WI38 (cell line): Measurements from ENCODE around the gene UTF1.

Experiments
- H3K4me3 ChIP-seq: 2 replicates; pipeline ENCODE4 v1.5.1; 2011; ENCODE audit warnings: low read depth, mild to moderate bottlenecking, control low read depth, low read length
- TF ChIP-seq, protein P1 (sequence below): IDR thresholded peaks from 2 replicates; pipeline ENCODE4 v1.5.1; 2012; ENCODE audit warnings: low read depth, mild to moderate bottlenecking, control low read depth, low read length

The UTF1 gene

DNA sequence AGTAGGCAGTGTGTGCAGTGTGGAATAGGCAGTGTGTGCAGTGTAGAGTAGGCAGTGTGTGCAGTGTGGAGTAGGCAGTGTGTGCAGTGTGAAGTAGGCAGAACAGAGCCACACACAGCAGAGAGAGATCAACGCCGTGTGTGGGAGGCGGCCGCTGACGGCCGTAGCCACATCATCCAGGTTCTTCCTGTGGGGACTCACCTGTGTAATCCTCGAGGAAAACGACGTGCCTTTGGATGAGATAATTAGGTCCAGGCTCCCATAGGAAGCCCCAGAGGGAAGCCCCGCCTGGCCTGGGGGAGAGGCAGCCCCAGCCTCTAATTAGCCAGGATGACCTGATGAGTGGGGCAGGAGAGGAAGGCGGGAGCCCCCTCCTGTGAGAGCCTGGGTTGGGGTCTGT lies 44.6 kb upstream of the UTF1 start:
- TF ChIP-seq, protein P1, sequence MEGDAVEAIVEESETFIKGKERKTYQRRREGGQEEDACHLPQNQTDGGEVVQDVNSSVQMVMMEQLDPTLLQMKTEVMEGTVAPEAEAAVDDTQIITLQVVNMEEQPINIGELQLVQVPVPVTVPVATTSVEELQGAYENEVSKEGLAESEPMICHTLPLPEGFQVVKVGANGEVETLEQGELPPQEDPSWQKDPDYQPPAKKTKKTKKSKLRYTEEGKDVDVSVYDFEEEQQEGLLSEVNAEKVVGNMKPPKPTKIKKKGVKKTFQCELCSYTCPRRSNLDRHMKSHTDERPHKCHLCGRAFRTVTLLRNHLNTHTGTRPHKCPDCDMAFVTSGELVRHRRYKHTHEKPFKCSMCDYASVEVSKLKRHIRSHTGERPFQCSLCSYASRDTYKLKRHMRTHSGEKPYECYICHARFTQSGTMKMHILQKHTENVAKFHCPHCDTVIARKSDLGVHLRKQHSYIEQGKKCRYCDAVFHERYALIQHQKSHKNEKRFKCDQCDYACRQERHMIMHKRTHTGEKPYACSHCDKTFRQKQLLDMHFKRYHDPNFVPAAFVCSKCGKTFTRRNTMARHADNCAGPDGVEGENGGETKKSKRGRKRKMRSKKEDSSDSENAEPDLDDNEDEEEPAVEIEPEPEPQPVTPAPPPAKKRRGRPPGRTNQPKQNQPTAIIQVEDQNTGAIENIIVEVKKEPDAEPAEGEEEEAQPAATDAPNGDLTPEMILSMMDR = no peak
- H3K4me3 ChIP-seq = no peak overlapping the region

DNA sequence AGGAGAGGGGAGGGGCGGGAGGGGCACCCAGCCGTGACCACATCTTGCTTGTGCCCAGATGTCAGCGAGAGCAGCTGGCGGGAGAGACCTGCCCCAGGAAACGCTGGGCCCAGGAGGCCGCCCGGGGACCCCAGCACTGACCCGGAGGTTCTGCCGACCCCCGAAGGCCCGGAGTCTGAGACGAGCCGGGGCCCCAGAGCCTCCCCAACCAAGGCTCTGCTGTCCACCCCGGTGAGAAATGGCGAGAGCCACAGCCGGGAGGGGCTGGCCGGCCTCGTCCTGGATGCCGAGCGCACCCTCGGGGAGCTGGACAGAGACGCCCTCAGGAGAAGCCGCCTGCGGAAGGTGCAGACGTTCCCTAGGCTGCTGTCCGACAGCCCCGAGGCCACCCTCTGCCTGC lies 44.1 kb upstream of the UTF1 start:
- H3K4me3 ChIP-seq = no peak overlapping the region
- TF ChIP-seq, protein P1 = no peak

DNA sequence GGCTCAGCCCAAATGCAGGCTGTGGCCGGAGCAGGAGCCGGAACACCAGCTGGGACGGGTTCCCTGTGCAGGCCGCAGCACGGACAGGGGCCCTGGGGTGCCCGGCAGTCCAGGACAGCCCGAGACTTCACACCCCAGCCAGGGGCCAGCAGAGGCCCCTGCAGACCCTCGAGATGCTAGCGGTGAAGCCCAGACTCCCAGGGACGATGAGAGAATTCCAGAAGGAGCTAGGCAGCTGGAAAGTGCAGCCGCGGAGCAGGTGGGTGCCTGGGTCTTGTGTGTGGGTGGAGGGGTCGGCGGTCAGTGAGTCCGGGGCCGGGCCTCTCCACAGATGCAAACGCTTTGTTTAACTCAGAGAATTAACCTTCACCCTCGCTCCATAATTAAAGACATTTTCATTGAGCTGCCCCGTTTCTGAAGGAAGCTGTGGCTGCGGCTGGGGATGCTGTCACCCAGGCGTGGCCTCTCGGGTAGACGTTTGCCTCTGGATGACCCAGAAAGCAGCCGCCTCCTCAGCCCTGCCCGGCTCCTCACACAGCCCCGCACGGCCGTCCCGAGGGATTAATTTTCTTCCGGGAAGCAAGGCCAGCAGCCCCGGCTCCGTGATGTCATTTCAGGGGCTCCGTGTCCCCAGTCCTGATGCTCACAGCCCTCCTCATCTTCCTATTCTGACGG lies 43.5 kb upstream of the UTF1 start:
- TF ChIP-seq, protein P1 = no peak
- H3K4me3 ChIP-seq = no peak overlapping the region

DNA sequence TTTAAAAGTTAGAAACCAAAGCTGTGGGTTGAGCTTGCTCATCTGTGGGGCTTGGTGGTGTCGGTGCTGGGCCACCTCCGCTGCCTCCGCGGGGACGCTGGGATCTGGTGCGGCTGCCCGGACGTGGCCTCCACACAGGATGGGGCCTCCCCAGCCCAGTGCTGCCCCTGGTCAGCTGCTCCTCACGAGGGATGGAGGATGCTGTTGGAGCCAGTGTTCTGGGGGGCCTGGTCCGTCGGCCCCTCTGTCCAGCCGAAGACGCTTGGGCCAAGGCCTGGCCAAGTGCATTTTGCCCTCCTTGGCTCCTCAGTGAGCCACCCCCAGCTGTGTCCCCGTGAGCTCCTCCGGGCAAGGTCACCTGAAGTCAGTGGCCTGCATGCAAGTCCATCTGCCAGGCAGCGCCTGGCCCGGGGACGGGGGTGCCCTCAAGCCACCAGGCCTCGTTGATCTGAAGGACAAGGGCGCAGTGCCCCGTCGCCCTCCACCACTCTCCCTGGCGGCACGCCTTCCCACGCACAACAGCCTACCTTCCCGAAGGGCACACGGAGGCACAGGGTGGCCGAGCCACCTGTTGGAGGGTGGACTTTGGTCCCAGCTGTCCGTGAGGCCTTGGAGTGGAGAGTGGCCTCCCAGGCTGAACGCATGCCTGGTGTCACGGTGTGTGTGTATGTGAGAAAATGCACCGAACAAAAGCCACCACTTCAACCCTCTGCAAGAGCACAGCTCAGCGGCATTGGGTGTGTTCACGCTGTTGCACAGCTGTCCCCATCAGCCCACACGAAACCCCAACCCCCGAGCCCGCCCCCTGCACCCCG lies 42.7 kb upstream of the UTF1 start:
- TF ChIP-seq, protein P1 = no peak
- H3K4me3 ChIP-seq = no peak overlapping the region

DNA sequence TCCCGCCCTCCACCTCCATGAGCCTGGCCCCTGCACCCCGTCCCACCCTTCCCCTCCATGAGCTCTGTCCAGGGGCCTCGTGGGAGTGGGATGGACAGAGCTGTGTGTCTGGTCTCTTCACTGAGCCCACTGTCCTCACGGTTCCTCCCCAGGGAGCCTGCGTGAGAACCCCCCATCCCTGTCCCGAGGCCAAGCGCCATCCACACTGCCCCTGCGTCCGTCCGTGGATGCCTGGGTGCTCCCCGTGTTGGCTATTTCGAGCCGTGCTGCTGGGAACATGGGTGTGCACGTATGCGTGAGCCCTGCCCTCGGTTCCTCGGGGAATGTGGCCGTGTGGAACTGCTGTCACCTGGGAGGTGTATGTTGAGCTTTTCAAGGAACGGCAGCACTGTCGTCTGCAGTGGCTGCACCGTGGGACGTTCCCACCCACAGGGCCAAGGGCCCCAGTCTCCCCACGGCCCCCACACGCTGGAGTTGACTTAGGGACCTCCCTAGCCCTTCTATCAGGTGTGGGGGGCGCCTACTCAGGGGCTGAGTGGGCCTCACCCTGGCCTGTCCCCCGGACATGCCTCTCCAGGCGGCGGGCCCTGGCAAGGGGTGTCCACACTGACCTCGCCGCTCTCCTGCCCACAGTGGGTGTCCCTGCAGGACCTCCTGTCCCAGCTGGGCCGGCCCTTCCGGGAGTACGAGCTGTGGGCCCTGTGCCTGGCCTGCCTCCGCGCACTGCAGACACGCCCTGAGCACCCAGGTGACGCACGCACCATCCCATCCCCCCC lies 41.9 kb upstream of the UTF1 start:
- no peak overlapping the region for H3K4me3 ChIP-seq
- TF ChIP-seq, protein P1 = no peak

DNA sequence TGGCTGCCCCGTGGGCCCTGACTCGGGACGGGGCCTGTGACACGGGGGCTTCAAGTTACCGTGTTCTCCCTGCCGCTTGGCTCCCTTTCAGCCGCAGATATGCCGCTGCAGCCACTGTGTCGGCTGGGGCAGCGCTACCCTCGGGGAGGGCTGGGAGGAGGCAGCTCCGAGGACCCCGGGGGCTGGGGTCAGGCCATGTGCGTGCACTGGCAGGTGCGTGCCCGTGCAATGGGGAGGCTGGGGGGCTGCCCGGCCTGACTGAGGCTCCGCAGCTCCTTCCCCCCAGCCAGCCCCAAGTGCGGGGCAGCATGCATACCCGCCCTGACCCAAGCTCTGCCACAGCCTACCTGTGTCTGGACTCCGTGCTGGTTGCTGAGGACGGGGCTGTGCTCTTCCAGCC lies 40.8 kb upstream of the UTF1 start:
- H3K4me3 ChIP-seq = no peak overlapping the region
- TF ChIP-seq, protein P1 = no peak

DNA sequence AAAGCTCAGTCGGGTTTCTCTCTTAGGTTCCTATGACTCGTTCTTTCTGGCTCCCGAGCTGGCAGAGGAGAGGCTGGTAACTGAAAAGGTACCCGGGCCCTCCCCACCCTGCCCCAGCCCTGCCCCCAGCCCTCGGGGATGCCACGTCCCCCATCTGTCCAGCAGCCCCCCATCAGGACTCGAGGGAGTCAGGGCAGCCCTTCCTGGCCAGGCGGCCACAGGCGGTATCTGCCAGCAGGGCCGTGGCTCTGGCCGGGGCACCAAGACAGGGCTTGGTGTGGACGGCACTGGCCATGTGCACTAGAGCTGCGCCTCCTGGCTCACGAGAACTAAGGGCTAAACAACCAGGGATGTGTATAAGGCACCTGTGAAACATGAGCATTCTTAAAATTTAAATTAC lies 40.3 kb upstream of the UTF1 start:
- H3K4me3 ChIP-seq = no peak overlapping the region
- TF ChIP-seq, protein P1 = no peak
